Measurements from ENCODE around the gene SEMA5B.

The SEMA5B gene

GRCh38 chr3:122996038-122996580 lies 31.5 kb downstream of the SEMA5B start:
- no peak for TF ChIP-seq CTCF (IDR thresholded peaks at IDR 0.05; ENCODE audit: low read depth, low read length)
- H3K4me3 ChIP-seq (ENCODE audit: low read depth, low read length): no peak overlapping the region

GRCh38 chr3:122994954-122995353 lies 32.6 kb downstream of the SEMA5B start:
- no peak for TF ChIP-seq CTCF (IDR thresholded peaks at IDR 0.05; ENCODE audit: low read depth, low read length)
- H3K4me3 ChIP-seq (ENCODE audit: low read depth, low read length): no peak overlapping the region

GRCh38 chr3:122993124-122993978 lies 34.2 kb downstream of the SEMA5B start:
- H3K4me3 ChIP-seq (ENCODE audit: low read depth, low read length): no peak overlapping the region
- TF ChIP-seq CTCF (IDR thresholded peaks at IDR 0.05; ENCODE audit: low read depth, low read length): no peak

GRCh38 chr3:122992676-122993075 lies 34.9 kb downstream of the SEMA5B start:
- H3K4me3 ChIP-seq (ENCODE audit: low read depth, low read length): no peak overlapping the region
- TF ChIP-seq CTCF (IDR thresholded peaks at IDR 0.05; ENCODE audit: low read depth, low read length): no peak

- no peak overlapping the region for H3K4me3 ChIP-seq (ENCODE audit: low read depth, low read length)
Observed at GRCh38 chr3:122992133-122992532, 35.4 kb downstream of the SEMA5B start.

GRCh38 chr3:122991236-122991985 lies 36.2 kb downstream of the SEMA5B start:
- TF ChIP-seq CTCF (IDR thresholded peaks at IDR 0.05; ENCODE audit: low read depth, low read length): no peak
- no peak overlapping the region for H3K4me3 ChIP-seq (ENCODE audit: low read depth, low read length)

More at GRCh38 chr3:122992133-122992532, 35.4 kb downstream of the SEMA5B start:
- no peak for TF ChIP-seq CTCF (IDR thresholded peaks at IDR 0.05; ENCODE audit: low read depth, low read length)

All from WI38 (cell line).